ENCODE data around the gene EFCAB11.

The EFCAB11 gene

GRCh38 chr14:89807892-89808291 lies 146.6 kb downstream of the EFCAB11 start:
- no peak for DNase-seq

- no peak for DNase-seq
Measured at GRCh38 chr14:89807151-89807550, 147.4 kb downstream of the EFCAB11 start.

GRCh38 chr14:89806451-89806850 lies 148.1 kb downstream of the EFCAB11 start:
- DNase-seq = no peak

GRCh38 chr14:89805501-89805900 lies 149.0 kb downstream of the EFCAB11 start:
- DNase-seq = no peak

GRCh38 chr14:89803542-89803941 lies 151.0 kb downstream of the EFCAB11 start:
- no peak for DNase-seq

GRCh38 chr14:89801136-89801535 lies 153.4 kb downstream of the EFCAB11 start:
- DNase-seq = no peak

- DNase-seq = no peak
Measured at GRCh38 chr14:89798212-89798773, 156.2 kb downstream of the EFCAB11 start.

- DNase-seq = no peak
Measured at GRCh38 chr14:89797148-89797547, 157.4 kb downstream of the EFCAB11 start.

- DNase-seq = no peak
Measured at GRCh38 chr14:89794096-89794495, 160.4 kb downstream of the EFCAB11 start.

- DNase-seq = no peak
Measured at GRCh38 chr14:89793367-89793716, 161.2 kb downstream of the EFCAB11 start.

GRCh38 chr14:89792489-89793366 lies 161.8 kb downstream of the EFCAB11 start:
- DNase-seq = no peak

- DNase-seq = no peak
Measured at GRCh38 chr14:89787525-89787924, 167.0 kb downstream of the EFCAB11 start.

- DNase-seq = no peak
Measured at GRCh38 chr14:89781046-89781445, 173.5 kb downstream of the EFCAB11 start.

GRCh38 chr14:89779707-89780106 lies 174.8 kb downstream of the EFCAB11 start:
- no peak for DNase-seq

- DNase-seq = no peak
Measured at GRCh38 chr14:89775946-89776345, 178.6 kb downstream of the EFCAB11 start.

GRCh38 chr14:89775151-89775550 lies 179.4 kb downstream of the EFCAB11 start:
- DNase-seq = no peak

GRCh38 chr14:89773644-89774316 lies 180.8 kb downstream of the EFCAB11 start:
- DNase-seq = peak; percentile 77

- DNase-seq = no peak
Measured at GRCh38 chr14:89773151-89773550, 181.4 kb downstream of the EFCAB11 start.

GRCh38 chr14:89771251-89771650 lies 183.3 kb downstream of the EFCAB11 start:
- no peak for DNase-seq

- DNase-seq = no peak
Measured at GRCh38 chr14:89767861-89768268, 186.7 kb downstream of the EFCAB11 start.

- DNase-seq = no peak
Measured at GRCh38 chr14:89767131-89767530, 187.4 kb downstream of the EFCAB11 start.

- no peak for DNase-seq
Measured at GRCh38 chr14:89765346-89765745, 189.2 kb downstream of the EFCAB11 start.

- DNase-seq = no peak
Measured at GRCh38 chr14:89760086-89760485, 194.4 kb downstream of the EFCAB11 start.

- no peak for DNase-seq
Measured at GRCh38 chr14:89757313-89757939, 197.1 kb downstream of the EFCAB11 start.
